GM18511 (cell line): ENCODE results near the gene PLAAT4.
A peak's percentile ranks its signal among the peaks of the same experiment; 100 is the strongest.
"Not testable (repeated sequence)": the region's sequence is repeated elsewhere in the genome, so short reads cannot be mapped to it uniquely, and the experiment has no call there.

Experiments
- ATAC-seq: cut with Tn5 transposase; IDR thresholded peaks from one replicate; pipeline ENCODE4 v1.9.1; 2021; ENCODE audit warnings: mild to moderate bottlenecking, moderate library complexity; ENCODE audit not compliant: unreplicated experiment

The PLAAT4 gene

DNA sequence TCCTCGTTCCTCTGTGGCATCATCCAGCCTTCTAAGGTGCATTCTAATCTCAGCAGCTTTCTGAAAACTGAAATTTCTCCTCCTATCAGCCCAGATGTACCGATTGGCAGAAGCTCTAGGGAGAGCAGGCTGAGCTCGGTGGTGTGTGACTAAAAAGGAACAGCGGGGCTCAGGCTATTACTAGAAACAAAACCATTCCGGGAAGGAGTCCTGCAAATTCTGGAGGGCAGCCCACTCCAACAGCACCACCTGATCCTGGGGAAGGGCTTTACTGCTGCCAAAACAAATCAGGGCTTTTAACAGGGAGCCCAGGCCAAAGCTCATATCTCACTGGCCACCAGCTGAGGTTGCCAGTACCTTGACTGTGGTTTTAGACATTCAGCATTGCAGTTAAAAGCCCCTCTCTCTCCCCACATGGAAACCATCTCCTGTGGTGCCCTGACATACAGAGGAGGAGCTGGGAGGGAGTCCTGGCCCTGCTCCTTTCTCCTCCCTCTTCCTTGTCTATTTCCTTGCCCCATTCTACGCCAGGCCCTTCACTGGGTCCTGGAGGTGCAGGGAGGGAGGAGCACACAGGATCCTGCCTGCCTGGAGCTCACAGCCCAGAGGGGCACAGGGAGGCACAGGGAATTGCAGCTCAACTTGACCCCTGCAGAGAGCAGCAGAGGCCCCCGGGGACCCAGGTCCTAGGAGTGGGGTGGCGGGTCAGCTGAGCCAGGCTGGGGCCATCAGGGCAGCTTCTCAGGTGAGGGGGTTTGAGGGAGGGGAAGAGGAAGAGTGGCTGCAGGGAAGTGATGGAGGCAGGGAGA is 889 bp downstream of the PLAAT4 start:
- no peak for ATAC-seq

DNA sequence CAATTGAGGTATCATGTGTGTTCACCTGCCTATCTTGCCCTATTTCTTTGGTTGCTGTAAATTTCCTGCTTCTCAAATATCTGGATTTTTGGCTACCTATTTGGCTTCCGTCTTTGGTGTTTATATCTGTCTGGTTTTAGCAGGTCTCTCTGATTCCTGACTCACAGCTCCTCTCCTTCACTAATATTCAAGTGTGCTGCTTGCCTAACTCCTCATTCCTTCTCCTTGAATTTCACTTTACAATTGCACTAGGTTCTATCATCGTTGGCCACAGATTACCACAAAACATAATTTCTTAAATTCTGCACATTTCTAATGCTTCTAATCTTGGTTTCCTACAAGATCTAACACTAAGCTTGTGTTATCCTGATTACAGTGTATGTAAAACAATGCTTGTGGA is 5.9 kb downstream of the PLAAT4 start:
- not testable (repeated sequence) for ATAC-seq

DNA sequence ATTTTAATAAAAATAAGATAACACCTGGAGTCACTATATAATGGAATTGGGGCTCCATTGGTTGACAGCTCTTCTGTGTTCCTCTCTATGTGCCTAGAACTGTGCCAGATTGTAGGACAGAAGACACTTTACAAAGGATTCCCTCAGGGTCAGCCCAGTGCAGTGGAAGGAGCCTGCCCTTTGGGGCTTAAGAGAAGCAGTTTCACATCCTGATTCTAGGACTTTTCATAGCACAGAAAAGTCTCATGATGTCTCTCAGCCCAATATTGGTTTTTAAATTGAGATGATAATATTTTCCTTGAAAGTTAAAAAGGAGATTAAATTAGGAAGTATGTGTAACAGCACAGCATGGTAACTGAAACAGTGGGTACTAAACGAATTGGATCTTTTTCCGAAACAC is 7.1 kb downstream of the PLAAT4 start:
- ATAC-seq, result no peak

DNA sequence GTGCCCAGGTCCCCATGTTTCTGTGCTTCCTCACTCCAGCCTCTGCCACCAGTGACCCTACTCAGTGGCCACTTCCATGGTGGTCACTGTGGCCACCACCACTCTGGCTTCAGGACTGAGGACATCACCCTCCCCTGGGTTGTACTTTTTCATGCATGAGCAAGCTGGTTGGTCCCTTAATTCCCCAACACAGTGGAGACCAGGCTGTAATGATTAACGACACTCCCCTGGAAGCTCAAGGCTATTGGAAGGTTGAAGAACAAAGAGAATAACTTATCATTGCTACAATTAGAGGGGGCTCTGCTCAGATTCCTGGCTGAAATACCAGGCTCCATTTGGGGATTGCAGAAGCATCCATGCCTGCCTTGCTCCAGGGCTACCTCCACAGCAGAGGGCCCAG is 10.5 kb downstream of the PLAAT4 start:
- ATAC-seq, result no peak

DNA sequence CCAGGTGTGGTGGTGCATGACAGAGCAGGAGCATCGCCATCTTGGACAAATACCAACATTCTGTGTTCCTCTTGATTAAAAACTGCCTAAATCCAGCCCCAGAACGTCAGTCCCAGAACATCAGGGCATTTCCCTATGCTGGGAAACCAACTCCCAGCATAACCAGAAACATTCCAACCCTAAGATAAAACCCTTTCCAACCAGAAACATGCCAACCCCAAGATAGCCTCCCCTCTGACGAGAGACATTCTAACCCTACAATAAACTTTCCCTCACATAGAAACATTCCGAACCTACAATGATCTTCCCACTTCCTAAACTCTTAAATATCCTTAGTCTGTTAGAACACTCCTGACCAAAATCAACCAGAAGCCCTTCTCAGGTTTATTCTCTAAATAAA is 11.6 kb downstream of the PLAAT4 start:
- ATAC-seq, result no peak

DNA sequence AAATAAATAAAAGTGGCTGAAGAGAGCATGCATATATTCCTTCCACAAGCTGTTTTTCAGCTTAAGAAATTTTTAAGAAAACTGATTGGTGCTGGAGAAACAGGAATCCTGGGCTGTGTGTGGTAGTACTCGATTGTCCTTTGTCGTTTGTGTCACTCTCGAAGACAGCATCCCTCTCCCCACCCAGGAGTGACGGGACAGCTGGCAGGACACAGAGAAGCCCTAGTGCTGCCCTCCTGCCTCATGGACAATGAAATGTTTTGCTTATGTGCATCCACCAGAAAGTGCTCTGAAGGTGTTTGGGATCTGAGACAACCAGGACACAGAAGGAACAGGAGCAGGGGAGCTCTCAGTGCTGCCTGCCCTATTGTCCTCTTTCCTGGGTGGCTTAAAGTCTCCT is 12.8 kb downstream of the PLAAT4 start:
- ATAC-seq, result no peak

DNA sequence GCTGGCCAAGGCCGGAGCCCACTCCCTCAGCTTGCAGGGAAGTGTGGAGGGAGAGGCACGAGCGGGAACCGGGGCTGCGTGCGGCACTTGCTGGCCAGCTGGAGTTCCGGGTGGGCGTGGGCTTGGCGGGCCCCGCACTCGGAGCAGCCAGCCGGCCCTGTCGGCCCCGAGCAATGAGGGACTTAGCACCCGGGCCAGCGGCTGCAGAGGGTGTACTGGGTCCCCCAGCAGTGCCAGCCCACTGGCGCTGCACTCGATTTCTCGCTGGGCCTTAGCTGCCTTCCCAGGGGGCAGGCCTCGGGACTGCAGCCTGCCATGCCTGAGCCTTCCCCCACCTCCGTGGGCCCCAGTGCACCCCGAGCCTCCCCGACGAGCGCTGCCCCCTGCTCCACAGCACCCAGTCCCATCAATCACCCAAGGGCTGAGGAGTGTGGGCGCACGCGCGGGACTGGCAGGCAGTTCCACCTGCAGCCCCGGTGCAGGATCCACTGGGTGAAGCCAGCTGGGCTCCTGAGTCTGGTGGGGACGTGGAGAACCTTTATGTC is 13.6 kb downstream of the PLAAT4 start:
- ATAC-seq, result not testable (repeated sequence)

DNA sequence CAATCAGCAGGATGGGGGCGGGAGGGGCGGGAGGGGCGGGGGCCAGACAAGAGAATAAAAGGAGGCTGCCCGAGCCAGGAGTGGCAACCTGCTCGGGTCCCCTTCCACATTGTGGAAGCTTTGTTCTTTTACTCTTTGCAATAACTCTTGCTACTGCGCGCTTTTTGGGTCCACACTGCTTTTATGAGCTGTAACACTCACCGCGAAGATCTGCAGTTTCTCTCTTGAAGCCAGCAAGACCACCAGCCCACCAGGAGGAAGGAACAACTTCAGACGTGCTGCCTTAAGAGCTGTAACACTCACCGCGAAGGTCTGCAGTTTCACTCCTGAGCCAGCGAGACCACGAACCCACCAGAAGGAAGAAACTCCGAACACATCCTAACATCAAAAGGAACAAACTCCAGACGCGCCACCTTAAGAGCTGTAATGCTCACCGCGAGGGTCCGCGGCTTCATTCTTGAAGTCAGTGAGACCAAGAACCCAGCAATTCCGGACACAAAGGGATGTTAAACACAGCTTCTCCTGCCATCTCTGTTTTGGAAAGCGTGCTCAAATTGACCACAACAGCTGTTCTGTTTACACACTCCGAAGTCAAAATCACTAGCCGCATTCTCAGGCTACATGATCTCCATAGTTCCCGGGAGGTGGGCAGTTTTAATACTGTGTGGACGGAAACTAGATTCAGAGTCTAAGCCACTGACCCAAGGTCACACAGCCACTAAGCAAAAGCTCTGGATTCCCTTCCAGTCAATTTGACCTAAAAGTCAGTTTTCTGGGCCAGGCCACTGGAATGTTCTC is 14.7 kb downstream of the PLAAT4 start:
- no peak for ATAC-seq

DNA sequence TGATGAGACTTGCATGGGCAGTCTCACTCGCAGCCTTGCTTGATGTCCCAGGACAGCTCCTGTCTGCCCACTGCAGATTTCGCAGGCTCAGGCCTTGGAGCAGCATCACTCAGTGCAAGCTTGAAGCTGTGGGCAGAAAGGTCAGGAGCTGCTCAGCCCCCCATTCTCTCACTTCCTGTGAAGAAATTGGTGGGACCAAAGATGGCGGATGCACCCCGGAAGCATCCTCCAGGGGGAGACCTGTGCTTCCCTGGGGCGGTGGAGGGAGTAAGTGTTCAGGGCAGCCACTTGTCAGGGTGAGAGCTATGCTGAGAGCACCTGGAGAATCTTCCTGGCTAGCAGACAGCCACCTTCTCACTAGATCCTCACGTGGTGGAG is 15.3 kb downstream of the PLAAT4 start:
- ATAC-seq, result no peak

DNA sequence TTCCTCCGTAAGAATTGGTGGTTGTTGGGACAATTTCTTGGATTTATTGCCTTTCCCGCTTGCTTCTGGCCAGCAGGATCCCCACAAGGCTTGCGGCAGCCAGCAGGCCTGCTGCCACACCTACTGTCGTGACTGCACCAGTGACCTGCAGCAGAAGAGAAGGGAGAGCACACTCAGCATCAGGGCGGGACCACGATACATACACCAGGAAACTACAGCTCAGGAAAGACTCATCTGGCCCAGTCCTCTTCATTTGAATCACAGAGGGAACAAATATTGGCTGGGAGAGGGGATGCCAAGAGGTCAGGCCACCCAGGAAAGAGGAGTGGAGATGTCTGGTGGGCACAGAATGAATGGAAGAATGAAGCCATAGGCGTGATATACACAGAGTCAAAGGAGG is 16.3 kb downstream of the PLAAT4 start:
- no peak for ATAC-seq

DNA sequence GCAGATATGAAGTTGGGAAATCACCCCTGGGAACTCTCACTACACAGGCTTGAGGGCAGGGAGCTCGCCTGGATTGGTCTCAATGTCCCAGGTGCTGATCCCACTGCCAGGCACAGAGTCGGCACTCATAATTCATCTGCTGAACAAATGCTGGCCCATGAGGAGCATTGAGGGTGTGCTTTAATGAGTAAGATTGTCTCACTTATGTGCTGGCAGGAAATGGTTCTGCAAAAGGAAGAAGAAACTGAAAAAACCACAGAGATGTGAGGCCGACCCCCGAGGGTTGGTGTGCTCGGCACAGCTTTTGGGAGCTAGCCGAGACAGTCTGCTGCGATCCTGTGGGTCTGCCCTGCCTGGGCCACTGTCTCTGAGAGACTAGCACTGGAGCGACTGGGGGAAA is 17.2 kb downstream of the PLAAT4 start:
- ATAC-seq, result peak; percentile 82

DNA sequence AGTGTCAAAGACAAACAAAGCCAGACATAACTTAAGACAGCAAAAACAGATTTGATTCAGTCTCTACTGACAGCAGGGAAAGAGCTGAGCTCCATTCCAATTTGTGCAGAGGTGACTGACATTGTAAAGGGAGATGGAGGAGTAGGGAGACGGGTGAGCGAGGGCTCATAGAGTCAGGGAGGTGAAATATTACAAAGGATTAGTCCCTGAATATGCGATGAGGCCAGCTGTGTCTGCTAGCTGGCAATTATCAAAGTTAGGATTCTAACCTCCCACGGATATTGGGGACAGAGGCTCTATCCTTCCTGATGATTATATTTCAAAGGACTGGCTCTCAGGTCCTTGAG is 18.2 kb downstream of the PLAAT4 start:
- no peak for ATAC-seq

DNA sequence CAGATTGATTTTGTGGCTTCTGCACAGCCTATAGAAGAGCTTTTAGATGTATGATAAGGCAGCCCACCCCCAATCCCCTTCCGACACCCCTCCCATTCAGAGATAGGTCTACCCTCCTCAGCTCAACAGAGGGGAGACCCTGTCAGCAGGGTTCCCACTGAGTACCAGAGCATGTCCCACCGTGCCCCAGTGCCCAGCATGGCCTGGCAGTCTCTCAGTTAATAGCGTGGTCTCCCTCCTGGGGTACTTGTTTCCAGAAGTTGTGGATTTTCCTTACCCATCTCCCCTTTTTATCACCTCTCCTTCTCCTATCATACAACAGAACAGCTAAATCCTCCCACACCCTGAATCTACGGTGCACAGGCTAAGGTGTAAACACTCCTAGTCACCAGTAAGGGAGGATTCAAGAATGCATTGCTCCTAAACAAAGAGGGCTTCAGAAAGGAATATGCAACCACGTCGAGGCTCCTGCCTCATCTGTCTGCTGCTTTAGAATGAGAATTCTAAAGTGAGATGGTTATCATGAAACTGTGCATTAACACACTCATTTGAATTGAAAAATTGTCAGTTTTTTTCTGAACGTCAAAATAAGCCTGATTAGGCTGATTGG is 19.9 kb downstream of the PLAAT4 start:
- no peak for ATAC-seq

DNA sequence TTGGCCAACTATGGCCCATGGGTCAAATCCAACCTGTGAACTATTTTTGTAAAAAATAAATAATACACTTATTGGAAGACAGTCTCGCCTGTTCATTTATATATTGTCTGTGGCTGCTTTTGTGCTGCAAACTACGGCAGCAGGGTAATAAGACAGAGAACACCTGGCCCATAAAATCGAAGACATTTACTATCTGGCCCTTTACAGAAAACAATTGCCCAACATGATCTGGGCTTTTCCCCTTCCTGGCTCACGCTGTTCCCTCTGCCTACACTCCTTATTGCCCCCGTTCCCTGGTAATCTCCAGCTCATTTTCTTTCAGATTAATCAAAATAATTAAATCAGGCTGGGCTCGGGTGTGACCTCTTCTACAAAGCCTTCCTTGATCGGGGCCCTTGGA is 21.0 kb downstream of the PLAAT4 start:
- no peak for ATAC-seq

DNA sequence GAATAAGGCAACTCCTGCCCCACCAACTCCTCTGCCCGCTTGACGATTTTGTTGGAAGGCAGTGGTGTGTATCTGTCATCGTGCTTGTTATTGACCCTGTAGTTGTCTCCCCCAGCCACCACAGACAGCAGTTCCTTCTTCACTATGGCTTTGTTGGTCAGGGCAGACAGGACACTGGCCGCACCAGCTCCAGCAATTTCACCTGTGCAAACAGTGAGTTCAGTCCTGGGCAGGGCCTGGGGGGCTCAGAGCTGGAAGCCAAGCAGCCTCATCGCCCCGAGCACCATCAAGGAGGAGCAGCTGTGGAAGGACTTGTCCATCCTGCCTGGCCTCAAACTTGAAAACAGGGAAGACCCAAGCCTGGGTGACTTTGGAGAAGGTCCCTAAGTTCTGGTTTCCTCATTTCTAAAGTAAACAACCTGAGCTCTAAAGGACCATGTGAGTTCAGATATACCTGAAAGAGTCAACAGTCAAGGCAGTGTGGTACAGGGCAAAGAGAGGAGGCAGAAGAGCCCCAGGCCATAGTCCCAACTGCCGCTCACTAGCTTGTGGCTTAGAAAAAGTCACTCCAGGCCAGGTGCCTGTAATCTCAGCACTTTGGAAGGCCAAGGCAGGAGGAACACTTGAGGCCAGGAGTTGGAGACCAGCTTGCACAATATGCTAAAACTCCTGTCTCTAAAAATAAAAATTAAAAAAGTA is 22.0 kb downstream of the PLAAT4 start:
- no peak for ATAC-seq

DNA sequence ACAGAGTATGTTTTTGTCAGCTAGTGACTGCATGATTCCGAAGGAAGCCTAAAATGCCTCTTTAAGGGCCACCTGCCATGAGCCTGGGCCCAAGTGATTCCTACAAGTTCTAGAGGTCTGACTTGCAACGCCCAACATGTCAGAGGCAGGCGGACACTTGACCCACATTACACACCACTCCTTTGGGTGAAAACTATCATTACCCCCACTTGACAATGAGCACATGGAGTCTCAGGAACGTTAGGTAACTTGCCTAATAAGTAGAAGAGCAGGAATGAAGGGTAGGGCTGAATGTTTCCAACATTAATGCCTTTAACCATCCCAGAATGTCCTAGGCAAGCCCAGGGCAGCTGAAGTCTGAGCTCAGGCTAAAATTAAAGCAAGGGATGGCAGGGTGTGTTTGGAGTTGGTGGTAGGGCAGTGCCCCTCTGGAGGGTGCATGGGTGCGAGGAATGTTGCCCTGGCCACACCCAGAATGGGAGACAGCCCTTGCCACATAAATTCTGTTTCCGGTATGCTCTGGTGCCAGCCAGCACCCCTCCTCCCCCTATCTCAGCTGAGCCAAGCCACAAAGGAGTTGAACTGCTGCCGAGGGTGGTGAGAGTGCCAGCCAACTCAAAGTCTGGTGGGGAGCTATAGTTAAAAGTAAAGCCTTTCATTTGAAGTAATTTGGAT is 24.0 kb downstream of the PLAAT4 start:
- no peak for ATAC-seq

DNA sequence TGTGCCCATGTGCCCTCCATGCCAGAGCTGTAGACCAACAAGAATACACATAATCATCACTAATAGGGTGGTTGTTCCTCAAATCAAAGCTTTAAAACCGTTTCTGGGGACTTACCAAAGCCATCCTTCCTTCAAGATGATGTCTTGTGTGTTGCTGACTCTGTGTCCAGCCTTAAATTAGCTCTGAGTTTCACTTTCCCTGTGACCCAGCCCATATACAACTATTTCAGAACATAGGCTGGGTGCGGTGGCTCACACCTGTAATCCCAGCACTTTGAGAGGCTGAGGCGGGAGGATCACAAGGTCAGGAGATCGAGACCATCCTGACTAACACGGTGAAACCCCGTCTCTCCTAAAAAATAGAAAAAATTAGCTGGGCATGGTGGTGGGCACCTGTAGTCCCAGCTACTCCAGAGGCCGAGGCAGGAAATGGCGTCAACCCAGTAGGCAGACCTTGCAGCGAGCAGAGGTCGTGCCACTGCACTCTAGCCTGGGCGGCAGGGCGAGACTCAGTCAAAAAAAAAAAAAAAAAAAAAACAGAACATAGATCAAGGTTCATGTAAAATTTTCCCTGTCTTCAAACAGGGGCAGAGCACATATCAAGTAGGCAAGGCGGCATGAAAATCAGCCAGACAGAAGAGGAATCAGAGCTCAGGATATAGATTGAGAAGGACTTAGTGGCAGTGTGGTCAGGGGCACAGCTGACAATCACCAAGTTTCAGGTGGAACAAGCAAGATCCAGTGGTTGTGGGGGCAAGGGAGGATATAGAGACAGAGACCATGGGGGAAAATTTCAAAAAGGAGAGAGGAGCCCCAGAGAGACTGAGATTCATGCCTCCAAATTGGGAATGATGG is 26.8 kb downstream of the PLAAT4 start, which contains the start of gene PLAAT2:
Gene PLAAT2, minus strand, starts transcription at position 179 of the 855 bp plus-strand sequence. Its CDS starts 55 bp downstream, at position 124.
- no peak for ATAC-seq

DNA sequence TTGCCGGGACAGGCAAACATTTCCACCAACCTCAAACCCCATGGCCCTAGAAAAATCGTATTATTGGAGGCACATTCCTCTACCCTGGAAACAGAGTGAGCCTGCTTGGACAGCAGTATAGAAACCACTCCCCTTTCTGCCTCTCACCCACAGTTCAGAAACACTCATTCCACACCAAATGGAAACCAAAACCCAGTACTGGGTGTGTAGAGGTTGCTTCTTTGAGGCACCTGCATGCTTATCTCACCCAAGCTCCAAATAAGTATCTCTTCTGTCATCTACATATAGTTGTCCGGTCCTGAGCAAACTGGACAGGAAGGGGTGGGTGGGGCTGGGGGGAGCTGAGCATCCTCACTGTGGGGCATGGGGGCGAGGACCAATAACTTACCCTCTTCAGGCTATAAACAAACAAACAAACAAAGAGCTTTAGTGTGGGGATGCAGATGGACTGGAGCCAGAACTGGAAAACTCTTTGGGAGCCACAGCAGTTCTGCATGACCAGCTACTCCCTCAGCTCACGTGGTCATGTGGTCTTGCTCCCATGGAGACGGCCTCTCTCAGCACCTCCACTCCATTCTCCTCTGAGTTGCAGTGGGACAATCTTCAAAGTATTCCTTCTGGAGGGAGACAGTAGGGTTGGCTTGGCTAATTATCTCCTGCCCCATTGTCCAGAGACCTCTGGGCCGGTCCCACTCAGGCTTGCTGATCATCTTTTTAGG is 27.6 kb downstream of the PLAAT4 start:
- peak; percentile 69 for ATAC-seq
